Prostate gland (tissue), 2 donors: ENCODE results near the gene ZNF516. TPM values are rescaled to one million over a fixed set of nuclear protein-coding genes. Genes with fewer than 3 reads are reported as not detected.

ENCODE experiments used
- DNase-seq: peaks from one replicate; pipeline ENCODE4 v3.0.0-alpha.2; 2019; ENCODE audit warnings: low spot score
- H3K27ac ChIP-seq, 2 donors: fragments of 200-600 bp; sonication (generic); 2 replicates each; pipeline ENCODE4 v1.5.1; 2017 to 2019
- H3K27me3 ChIP-seq: fragments of 200-600 bp; sonication (generic); replicated peaks from 2 replicates; pipeline ENCODE4 v1.5.1; 2019; ENCODE audit not compliant: insufficient read depth
- H3K36me3 ChIP-seq, 2 donors: fragments of 200-600 bp; sonication (generic); 1 replicate in 1 of 2; 2 replicates in 1 of 2; pipeline versions ENCODE4 v1.5.1 to v1.8.1; 2017 to 2019
- H3K4me1 ChIP-seq: fragments of 200-600 bp; sonication (generic); replicated peaks from 2 replicates; pipeline ENCODE4 v1.5.1; 2019
- H3K4me3 ChIP-seq, 2 donors: fragments of 200-600 bp; sonication (generic); 2 replicates each; pipeline ENCODE4 v1.5.1; 2017 to 2019
- H3K9me3 ChIP-seq: fragments of 200-600 bp; sonication (generic); 2 replicates; pipeline ENCODE4 v1.5.1; 2017
- POLR2A ChIP-seq: fragments of 450-650 bp; IDR thresholded peaks from one replicate; pipeline ENCODE4 v1.6.1; 2016; ENCODE audit warnings: antibody characterized with exemption, mild to moderate bottlenecking
- POLR2AphosphoS5 ChIP-seq: sonication (generic); formaldehyde crosslinking; IDR thresholded peaks from one replicate; pipeline ENCODE4 v1.6.1; 2017; ENCODE audit warnings: antibody characterized with exemption
- WGBS: methylation state at CpG from one replicate; pipeline ENCODE4 v1.1.5; 2018; 5-methylcytosine and 5-hydroxymethylcytosine counted together
- intact Hi-C: fragments of 100-400 bp; cut with DNase I; formaldehyde crosslinking; loops from one replicate; pipeline ENCODE4 v1.14.2; 2022
- total RNA-seq, 2 donors: library from RNA; depleted of rRNA; stranded (reverse); fragments of >200 nt; gene quantifications; one replicate each; pipeline ENCODE4 v1.1.0, GENCODE V29; 2016
- TF ChIP-seq, protein P1 (sequence below), 4 experiments: fragments of 200-600 bp in 2 of 4; fragments of 450-650 bp in 2 of 4; sonication (generic) in 2 of 4; IDR thresholded peaks; 1 replicate in 3 of 4; 2 replicates in 1 of 4; pipeline ENCODE4 v1.5.1; 2016 to 2019; ENCODE audit warnings: antibody characterized with exemption in 4 of 4, mild to moderate bottlenecking in 2 of 4, moderate library complexity in 2 of 4

The ZNF516 gene
- total RNA-seq, 2 donors from 2014 or later = 25.0 to 158 TPM

DNA sequence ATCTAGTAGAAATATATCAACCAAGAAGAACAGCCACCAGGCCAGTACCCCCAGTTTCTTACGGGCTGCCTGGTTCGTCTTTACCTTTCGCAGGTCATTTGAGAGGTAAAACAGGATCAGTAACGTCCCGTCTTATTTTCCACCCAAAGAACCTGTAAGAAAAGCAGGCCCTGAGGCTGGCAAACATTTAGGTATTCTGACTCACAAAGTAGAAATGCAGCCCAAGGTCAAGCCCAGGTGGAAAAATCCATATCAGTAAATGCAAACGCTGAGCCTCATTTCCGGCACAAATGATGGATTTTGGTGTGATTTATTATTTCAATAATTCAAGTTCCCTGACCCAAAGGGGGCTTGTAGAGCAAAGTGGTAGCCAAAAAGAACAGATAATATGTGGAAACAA, 171.2 kb downstream of the ZNF516 start:
- 90% methylated on average over 7 of the region's 7 CpGs for WGBS
- intact Hi-C loops = no loop called here
- Histone ChIP-seq H3K27ac (no peak overlapping the region), H3K27me3 (no peaks in the 10 kb centered on the region), H3K4me1 (no peaks in the 10 kb centered on the region), H3K36me3 (no peaks in the 10 kb centered on the region), H3K4me3 (no peak overlapping the region), H3K9me3 (no peaks in the 10 kb centered on the region)
- TF ChIP-seq POLR2AphosphoS5 (no peak), POLR2A (no peak)
- TF ChIP-seq, protein P1, sequence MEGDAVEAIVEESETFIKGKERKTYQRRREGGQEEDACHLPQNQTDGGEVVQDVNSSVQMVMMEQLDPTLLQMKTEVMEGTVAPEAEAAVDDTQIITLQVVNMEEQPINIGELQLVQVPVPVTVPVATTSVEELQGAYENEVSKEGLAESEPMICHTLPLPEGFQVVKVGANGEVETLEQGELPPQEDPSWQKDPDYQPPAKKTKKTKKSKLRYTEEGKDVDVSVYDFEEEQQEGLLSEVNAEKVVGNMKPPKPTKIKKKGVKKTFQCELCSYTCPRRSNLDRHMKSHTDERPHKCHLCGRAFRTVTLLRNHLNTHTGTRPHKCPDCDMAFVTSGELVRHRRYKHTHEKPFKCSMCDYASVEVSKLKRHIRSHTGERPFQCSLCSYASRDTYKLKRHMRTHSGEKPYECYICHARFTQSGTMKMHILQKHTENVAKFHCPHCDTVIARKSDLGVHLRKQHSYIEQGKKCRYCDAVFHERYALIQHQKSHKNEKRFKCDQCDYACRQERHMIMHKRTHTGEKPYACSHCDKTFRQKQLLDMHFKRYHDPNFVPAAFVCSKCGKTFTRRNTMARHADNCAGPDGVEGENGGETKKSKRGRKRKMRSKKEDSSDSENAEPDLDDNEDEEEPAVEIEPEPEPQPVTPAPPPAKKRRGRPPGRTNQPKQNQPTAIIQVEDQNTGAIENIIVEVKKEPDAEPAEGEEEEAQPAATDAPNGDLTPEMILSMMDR (IDR thresholded peaks at IDR 0.05) = no peak
- no peak for DNase-seq

- no peaks in the 10 kb centered on the region for H3K4me1 ChIP-seq
- 92% methylated on average over 7 of the region's 7 CpGs for WGBS
- H3K4me3 ChIP-seq = no peak overlapping the region
- TF ChIP-seq, protein P1 (IDR thresholded peaks at IDR 0.05) = no peak
- TF ChIP-seq POLR2AphosphoS5 = no peak
- no peak for TF ChIP-seq POLR2A
- H3K9me3 ChIP-seq = no peaks in the 10 kb centered on the region
- H3K36me3 ChIP-seq = no peaks in the 10 kb centered on the region
- no peak for DNase-seq
- intact Hi-C loops = no loop called here
- H3K27ac ChIP-seq = no peak overlapping the region
- H3K27me3 ChIP-seq = no peaks in the 10 kb centered on the region
Measured at GRCh38 chr18:76322686-76323085, 172.4 kb downstream of the ZNF516 start.

GRCh38 chr18:76319366-76319765, 175.7 kb downstream of the ZNF516 start:
- DNase-seq = no peak
- 92% methylated on average over 5 of the region's 5 CpGs for WGBS

GRCh38 chr18:76318607-76319006, 176.4 kb downstream of the ZNF516 start:
- WGBS = 29% methylated on average over 5 of the region's 5 CpGs
- no peaks in the 10 kb centered on the region for H3K36me3 ChIP-seq
- intact Hi-C loops = no loop called here
- H3K4me3 ChIP-seq = no peak overlapping the region
- H3K27me3 ChIP-seq = no peaks in the 10 kb centered on the region
- no peak overlapping the region for H3K27ac ChIP-seq
- H3K9me3 ChIP-seq = no peaks in the 10 kb centered on the region
- DNase-seq = no peak
- H3K4me1 ChIP-seq = no peaks in the 10 kb centered on the region
- TF ChIP-seq, protein P1 (IDR thresholded peaks at IDR 0.05) = no peak
- no peak for TF ChIP-seq POLR2A
- no peak for TF ChIP-seq POLR2AphosphoS5

More at GRCh38 chr18:76319366-76319765, 175.7 kb downstream of the ZNF516 start:
- Histone ChIP-seq H3K9me3 (no peaks in the 10 kb centered on the region), H3K36me3 (no peaks in the 10 kb centered on the region), H3K27ac (no peak overlapping the region), H3K4me1 (no peaks in the 10 kb centered on the region), H3K27me3 (no peaks in the 10 kb centered on the region), H3K4me3 (no peak overlapping the region)
- intact Hi-C loops = no loop called here
- TF ChIP-seq POLR2AphosphoS5 (no peak), POLR2A (no peak)
- TF ChIP-seq, protein P1 (IDR thresholded peaks at IDR 0.05) = no peak

GRCh38 chr18:76317136-76317535, 177.9 kb downstream of the ZNF516 start:
- Histone ChIP-seq H3K4me1 (no peaks in the 10 kb centered on the region), H3K9me3 (no peaks in the 10 kb centered on the region), H3K27ac (no peak overlapping the region), H3K4me3 (no peak overlapping the region), H3K36me3 (no peaks in the 10 kb centered on the region), H3K27me3 (no peaks in the 10 kb centered on the region)
- intact Hi-C loops = no loop called here
- WGBS = 94% methylated on average over 1 of the region's 1 CpG
- TF ChIP-seq, protein P1 (IDR thresholded peaks at IDR 0.05) = no peak
- TF ChIP-seq POLR2A (no peak), POLR2AphosphoS5 (no peak)
- DNase-seq = no peak
